Measurements from ENCODE around the gene ARHGEF4. TPM values are rescaled to one million over a fixed set of nuclear protein-coding genes. Genes with fewer than 3 reads are reported as not detected.
"Not testable (repeated sequence)": the region's sequence is repeated elsewhere in the genome, so short reads cannot be mapped to it uniquely, and the experiment has no call there.

ARHGEF4 gene
- total and polyA plus RNA-seq, 2 experiments from 2014 or later: 4.6 to 16.6 TPM

DNA sequence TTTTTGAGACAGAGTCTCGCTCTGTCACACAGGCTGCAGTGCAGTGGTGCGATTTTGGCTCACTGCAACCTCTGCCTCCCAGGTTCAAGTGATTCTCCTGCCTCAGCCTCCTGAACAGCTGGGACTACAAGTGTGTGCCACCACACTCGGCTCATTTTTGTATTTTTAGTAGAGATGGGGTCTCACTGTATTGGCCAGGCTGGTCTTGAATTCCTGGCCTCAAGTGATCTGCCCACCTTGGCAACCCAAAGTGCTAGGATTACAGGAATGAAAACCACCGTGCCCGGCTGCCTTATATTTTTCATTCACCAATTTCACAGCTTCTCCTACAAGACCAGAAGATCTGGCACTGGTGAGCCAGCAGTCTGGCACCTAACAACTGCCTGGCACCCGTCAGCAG lies 231.5 kb downstream of the ARHGEF4 start:
- not testable (repeated sequence) for H3F3A ChIP-seq (replicated peaks; ENCODE audit: low read depth); H3K9me2 ChIP-seq (ENCODE audit: insufficient read depth); H3K9me3 Mint-ChIP-seq; DNase-seq (ENCODE audit: low spot score); H3K4me3 ChIP-seq; ATAC-seq; H3K27ac ChIP-seq (ENCODE audit: low read depth); H3K27ac Mint-ChIP-seq; H3K27me3 Mint-ChIP-seq (ENCODE audit: insufficient read depth, low read depth, poor library complexity); H3K4me2 ChIP-seq; H3K4me1 ChIP-seq (ENCODE audit: insufficient read depth); H3K4me3 Mint-ChIP-seq; H3K27me3 ChIP-seq (ENCODE audit: insufficient read depth); H2AFZ ChIP-seq
- Histone ChIP-seq H4K20me1 (replicated peaks; ENCODE audit: insufficient read depth) (peaks cover 91% of the 10 kb centered on the region), H3K36me3 (ENCODE audit: insufficient read depth) (peaks cover 30% of the 10 kb centered on the region), H3K79me2 (replicated peaks; ENCODE audit: insufficient read depth) (peaks cover 100% of the 10 kb centered on the region)
- H3K36me3 Mint-ChIP-seq (ENCODE audit: low read depth): peaks cover 70% of the 10 kb centered on the region
- H3K4me1 Mint-ChIP-seq: peaks cover 10% of the 10 kb centered on the region

DNA sequence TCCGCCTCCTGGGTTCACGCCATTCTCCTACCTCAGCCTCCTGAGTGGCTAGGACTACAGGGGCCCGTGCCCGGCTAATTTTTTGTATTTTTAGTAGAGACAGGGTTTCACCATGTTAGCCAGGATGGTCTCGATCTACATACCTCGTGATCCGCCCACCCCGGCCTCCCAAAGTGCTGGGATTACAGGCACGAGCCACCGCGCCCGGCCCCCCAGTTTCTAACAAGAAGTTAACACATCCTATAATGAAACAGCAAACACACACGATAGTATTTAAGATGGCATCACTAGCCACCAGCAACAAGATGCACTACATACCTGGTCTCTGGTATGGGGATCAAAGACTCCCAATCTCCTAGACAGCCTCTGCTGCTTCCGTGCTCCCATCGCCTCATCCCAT lies 238.9 kb downstream of the ARHGEF4 start:
- H3K9me2 ChIP-seq (ENCODE audit: insufficient read depth); H3K27me3 Mint-ChIP-seq (ENCODE audit: insufficient read depth, low read depth, poor library complexity); H3F3A ChIP-seq (replicated peaks; ENCODE audit: low read depth); H3K4me1 Mint-ChIP-seq; H3K4me2 ChIP-seq; H3K27me3 ChIP-seq (ENCODE audit: insufficient read depth); H3K9me3 Mint-ChIP-seq; H2AFZ ChIP-seq; DNase-seq (ENCODE audit: low spot score); H3K4me3 ChIP-seq; H3K27ac ChIP-seq (ENCODE audit: low read depth); ATAC-seq; H3K4me3 Mint-ChIP-seq; H3K4me1 ChIP-seq (ENCODE audit: insufficient read depth): not testable (repeated sequence)
- Histone ChIP-seq H3K36me3 (ENCODE audit: insufficient read depth) (peaks cover 42% of the 10 kb centered on the region), H4K20me1 (replicated peaks; ENCODE audit: insufficient read depth) (peaks cover 86% of the 10 kb centered on the region), H3K79me2 (replicated peaks; ENCODE audit: insufficient read depth) (peaks cover 100% of the 10 kb centered on the region)
- H3K36me3 Mint-ChIP-seq (ENCODE audit: low read depth): peaks cover 88% of the 10 kb centered on the region
- peak overlapping the region; percentile 71; the same call in 1 of the 2 replicates for H3K27ac Mint-ChIP-seq

DNA sequence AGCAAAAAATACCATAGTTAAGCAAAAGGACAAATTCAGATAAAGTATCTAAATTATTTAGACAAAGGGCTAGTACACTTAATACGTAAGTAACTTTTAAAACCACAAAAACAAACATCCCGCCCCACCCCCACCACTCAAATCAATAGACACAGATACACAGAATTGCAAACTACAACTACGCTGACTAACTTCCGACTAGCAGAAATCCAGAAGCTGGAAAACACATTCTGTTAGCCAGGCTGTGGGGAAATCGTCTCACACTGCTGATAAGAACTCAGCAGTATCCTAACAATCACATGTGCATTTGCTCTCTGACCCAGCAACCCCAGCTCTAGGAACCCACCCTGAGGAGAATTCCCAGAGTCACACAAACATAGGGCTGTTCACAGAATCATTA lies 240.0 kb downstream of the ARHGEF4 start:
- H3K27ac ChIP-seq (ENCODE audit: low read depth): no peak overlapping the region
- H3K79me2 ChIP-seq (replicated peaks; ENCODE audit: insufficient read depth): peaks cover 100% of the 10 kb centered on the region
- Mint-ChIP-seq H3K4me1 (peaks cover 10% of the 10 kb centered on the region), H3K36me3 (ENCODE audit: low read depth) (peaks cover 88% of the 10 kb centered on the region), H3K4me3 (no peak overlapping the region), H3K27me3 (ENCODE audit: insufficient read depth, low read depth, poor library complexity) (peaks cover 6% of the 10 kb centered on the region), H3K9me3 (no peaks in the 10 kb centered on the region), H3K27ac (no peak overlapping the region)
- no peak for ATAC-seq
- no peaks in the 10 kb centered on the region for H3K9me2 ChIP-seq (ENCODE audit: insufficient read depth)
- peaks cover 35% of the 10 kb centered on the region for H3K36me3 ChIP-seq (ENCODE audit: insufficient read depth)
- peaks cover 86% of the 10 kb centered on the region for H4K20me1 ChIP-seq (replicated peaks; ENCODE audit: insufficient read depth)
- no peak overlapping the region for H3K4me3 ChIP-seq
- no peak for DNase-seq (ENCODE audit: low spot score)
- H3K4me2 ChIP-seq: no peak overlapping the region
- peaks cover 3% of the 10 kb centered on the region for H3K4me1 ChIP-seq (ENCODE audit: insufficient read depth)
- H3F3A ChIP-seq (replicated peaks; ENCODE audit: low read depth): no peaks in the 10 kb centered on the region
- no peak overlapping the region for H2AFZ ChIP-seq
- H3K27me3 ChIP-seq (ENCODE audit: insufficient read depth): no peaks in the 10 kb centered on the region
- no peak for TF ChIP-seq ETS1 (IDR thresholded peaks at IDR 0.05)
- no peak for TF ChIP-seq STAT1 (IDR thresholded peaks at IDR 0.05; ENCODE audit: unreplicated experiment)
- no peak for TF ChIP-seq EZH2phosphoT487 (IDR thresholded peaks at IDR 0.05; ENCODE audit: unreplicated experiment)
- no peak for TF ChIP-seq POLR2AphosphoS5 (IDR thresholded peaks at IDR 0.05; ENCODE audit: low read depth)
- no peak for TF ChIP-seq NANOG (IDR thresholded peaks at IDR 0.05; ENCODE audit: borderline replicate concordance)
- TF ChIP-seq ZNF114 (CRISPR knock-in tag; IDR thresholded peaks at IDR 0.05): no peak
- TF ChIP-seq, protein P1, sequence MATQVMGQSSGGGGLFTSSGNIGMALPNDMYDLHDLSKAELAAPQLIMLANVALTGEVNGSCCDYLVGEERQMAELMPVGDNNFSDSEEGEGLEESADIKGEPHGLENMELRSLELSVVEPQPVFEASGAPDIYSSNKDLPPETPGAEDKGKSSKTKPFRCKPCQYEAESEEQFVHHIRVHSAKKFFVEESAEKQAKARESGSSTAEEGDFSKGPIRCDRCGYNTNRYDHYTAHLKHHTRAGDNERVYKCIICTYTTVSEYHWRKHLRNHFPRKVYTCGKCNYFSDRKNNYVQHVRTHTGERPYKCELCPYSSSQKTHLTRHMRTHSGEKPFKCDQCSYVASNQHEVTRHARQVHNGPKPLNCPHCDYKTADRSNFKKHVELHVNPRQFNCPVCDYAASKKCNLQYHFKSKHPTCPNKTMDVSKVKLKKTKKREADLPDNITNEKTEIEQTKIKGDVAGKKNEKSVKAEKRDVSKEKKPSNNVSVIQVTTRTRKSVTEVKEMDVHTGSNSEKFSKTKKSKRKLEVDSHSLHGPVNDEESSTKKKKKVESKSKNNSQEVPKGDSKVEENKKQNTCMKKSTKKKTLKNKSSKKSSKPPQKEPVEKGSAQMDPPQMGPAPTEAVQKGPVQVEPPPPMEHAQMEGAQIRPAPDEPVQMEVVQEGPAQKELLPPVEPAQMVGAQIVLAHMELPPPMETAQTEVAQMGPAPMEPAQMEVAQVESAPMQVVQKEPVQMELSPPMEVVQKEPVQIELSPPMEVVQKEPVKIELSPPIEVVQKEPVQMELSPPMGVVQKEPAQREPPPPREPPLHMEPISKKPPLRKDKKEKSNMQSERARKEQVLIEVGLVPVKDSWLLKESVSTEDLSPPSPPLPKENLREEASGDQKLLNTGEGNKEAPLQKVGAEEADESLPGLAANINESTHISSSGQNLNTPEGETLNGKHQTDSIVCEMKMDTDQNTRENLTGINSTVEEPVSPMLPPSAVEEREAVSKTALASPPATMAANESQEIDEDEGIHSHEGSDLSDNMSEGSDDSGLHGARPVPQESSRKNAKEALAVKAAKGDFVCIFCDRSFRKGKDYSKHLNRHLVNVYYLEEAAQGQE (IDR thresholded peaks at IDR 0.05; ENCODE audit: unreplicated experiment): no peak
- no peak for TF ChIP-seq ZNF331 (CRISPR knock-in tag; IDR thresholded peaks at IDR 0.05; ENCODE audit: low read depth)
- TF ChIP-seq, protein P2, sequence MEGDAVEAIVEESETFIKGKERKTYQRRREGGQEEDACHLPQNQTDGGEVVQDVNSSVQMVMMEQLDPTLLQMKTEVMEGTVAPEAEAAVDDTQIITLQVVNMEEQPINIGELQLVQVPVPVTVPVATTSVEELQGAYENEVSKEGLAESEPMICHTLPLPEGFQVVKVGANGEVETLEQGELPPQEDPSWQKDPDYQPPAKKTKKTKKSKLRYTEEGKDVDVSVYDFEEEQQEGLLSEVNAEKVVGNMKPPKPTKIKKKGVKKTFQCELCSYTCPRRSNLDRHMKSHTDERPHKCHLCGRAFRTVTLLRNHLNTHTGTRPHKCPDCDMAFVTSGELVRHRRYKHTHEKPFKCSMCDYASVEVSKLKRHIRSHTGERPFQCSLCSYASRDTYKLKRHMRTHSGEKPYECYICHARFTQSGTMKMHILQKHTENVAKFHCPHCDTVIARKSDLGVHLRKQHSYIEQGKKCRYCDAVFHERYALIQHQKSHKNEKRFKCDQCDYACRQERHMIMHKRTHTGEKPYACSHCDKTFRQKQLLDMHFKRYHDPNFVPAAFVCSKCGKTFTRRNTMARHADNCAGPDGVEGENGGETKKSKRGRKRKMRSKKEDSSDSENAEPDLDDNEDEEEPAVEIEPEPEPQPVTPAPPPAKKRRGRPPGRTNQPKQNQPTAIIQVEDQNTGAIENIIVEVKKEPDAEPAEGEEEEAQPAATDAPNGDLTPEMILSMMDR (conservative IDR thresholded peaks at IDR 0.05; ENCODE audit: low read depth in 2 of 2): no peak

Measured in GM23338 (cell line).